ENCODE measurements around the gene MRAS. TPM values are rescaled to one million over a fixed set of nuclear protein-coding genes. Genes with fewer than 3 reads are reported as not detected.
A peak's percentile ranks its signal among the peaks of the same experiment; 100 is the strongest.

The MRAS gene
- total RNA-seq, 1 donor from 2014 or later: not detected

GRCh38 chr3:138435840-138436239 lies 87.5 kb downstream of the MRAS start:
- no peak overlapping the region for H3K27ac Mint-ChIP-seq
- H3K36me3 Mint-ChIP-seq (ENCODE audit: low read depth): no peaks in the 10 kb centered on the region
- DNase-seq: no peak
- peaks cover 60% of the 10 kb centered on the region for H3K27me3 Mint-ChIP-seq
- H3K4me1 Mint-ChIP-seq: peaks cover 7% of the 10 kb centered on the region
- intact Hi-C loops (cut with micrococcal nuclease): no loop called here
- peak overlapping the region; percentile 57 for H3K4me3 Mint-ChIP-seq
- H3K9me3 Mint-ChIP-seq: no peaks in the 10 kb centered on the region

- H3K27me3 Mint-ChIP-seq: peaks cover 49% of the 10 kb centered on the region
Observed at GRCh38 chr3:138437281-138437680, 88.9 kb downstream of the MRAS start.

GRCh38 chr3:138438896-138439295 lies 90.5 kb downstream of the MRAS start:
- intact Hi-C loops (cut with micrococcal nuclease): no loop called here
- no peaks in the 10 kb centered on the region for H3K9me3 Mint-ChIP-seq
- no peak for DNase-seq
- H3K36me3 Mint-ChIP-seq (ENCODE audit: low read depth): no peaks in the 10 kb centered on the region
- H3K4me1 Mint-ChIP-seq: peaks cover 4% of the 10 kb centered on the region
- H3K27ac Mint-ChIP-seq: no peak overlapping the region
- no peak overlapping the region for H3K4me3 Mint-ChIP-seq
- peaks cover 41% of the 10 kb centered on the region for H3K27me3 Mint-ChIP-seq

More at GRCh38 chr3:138437281-138437680, 88.9 kb downstream of the MRAS start:
- no peak for DNase-seq
- Mint-ChIP-seq H3K9me3 (no peaks in the 10 kb centered on the region), H3K4me1 (peaks cover 7% of the 10 kb centered on the region), H3K4me3 (no peak overlapping the region), H3K36me3 (ENCODE audit: low read depth) (no peaks in the 10 kb centered on the region), H3K27ac (no peak overlapping the region)
- intact Hi-C loops (cut with micrococcal nuclease): no loop called here

- Mint-ChIP-seq H3K4me1 (no peaks in the 10 kb centered on the region), H3K27ac (no peak overlapping the region), H3K27me3 (peaks cover 34% of the 10 kb centered on the region), H3K9me3 (no peaks in the 10 kb centered on the region), H3K4me3 (no peak overlapping the region), H3K36me3 (ENCODE audit: low read depth) (no peaks in the 10 kb centered on the region)
- DNase-seq: no peak
- intact Hi-C loops (cut with micrococcal nuclease): no loop called here
Observed at GRCh38 chr3:138439646-138440045, 91.3 kb downstream of the MRAS start.

GRCh38 chr3:138440121-138440521 lies 91.7 kb downstream of the MRAS start:
- Mint-ChIP-seq H3K4me1 (no peaks in the 10 kb centered on the region), H3K27ac (no peak overlapping the region), H3K27me3 (peaks cover 34% of the 10 kb centered on the region), H3K4me3 (no peak overlapping the region), H3K9me3 (no peaks in the 10 kb centered on the region), H3K36me3 (ENCODE audit: low read depth) (no peaks in the 10 kb centered on the region)
- intact Hi-C loops (cut with micrococcal nuclease): no loop called here
- no peak for DNase-seq

- Mint-ChIP-seq H3K27me3 (peaks cover 33% of the 10 kb centered on the region), H3K36me3 (ENCODE audit: low read depth) (no peaks in the 10 kb centered on the region), H3K27ac (no peak overlapping the region), H3K9me3 (no peaks in the 10 kb centered on the region), H3K4me1 (no peaks in the 10 kb centered on the region), H3K4me3 (no peak overlapping the region)
- no peak for DNase-seq
- intact Hi-C loops (cut with micrococcal nuclease): no loop called here
Observed at GRCh38 chr3:138440596-138440995, 92.2 kb downstream of the MRAS start.

- Mint-ChIP-seq H3K4me3 (no peak overlapping the region), H3K9me3 (no peaks in the 10 kb centered on the region)
- intact Hi-C loops (cut with micrococcal nuclease): no loop called here
Observed at GRCh38 chr3:138441256-138441655, 92.9 kb downstream of the MRAS start.

GRCh38 chr3:138441742-138442141 lies 93.4 kb downstream of the MRAS start:
- Mint-ChIP-seq H3K4me1 (no peaks in the 10 kb centered on the region), H3K27ac (no peak overlapping the region), H3K27me3 (peaks cover 23% of the 10 kb centered on the region), H3K4me3 (no peak overlapping the region), H3K9me3 (no peaks in the 10 kb centered on the region), H3K36me3 (ENCODE audit: low read depth) (no peaks in the 10 kb centered on the region)
- intact Hi-C loops (cut with micrococcal nuclease): no loop called here
- no peak for DNase-seq

More at GRCh38 chr3:138441256-138441655, 92.9 kb downstream of the MRAS start:
- DNase-seq: no peak
- H3K27ac Mint-ChIP-seq: no peak overlapping the region
- no peaks in the 10 kb centered on the region for H3K4me1 Mint-ChIP-seq
- no peaks in the 10 kb centered on the region for H3K36me3 Mint-ChIP-seq (ENCODE audit: low read depth)
- H3K27me3 Mint-ChIP-seq: peaks cover 26% of the 10 kb centered on the region

- intact Hi-C loops (cut with micrococcal nuclease): no loop called here
- no peaks in the 10 kb centered on the region for H3K36me3 Mint-ChIP-seq (ENCODE audit: low read depth)
- H3K9me3 Mint-ChIP-seq: no peaks in the 10 kb centered on the region
- no peak for DNase-seq
- H3K4me1 Mint-ChIP-seq: no peaks in the 10 kb centered on the region
- H3K4me3 Mint-ChIP-seq: no peak overlapping the region
- no peak overlapping the region for H3K27ac Mint-ChIP-seq
- H3K27me3 Mint-ChIP-seq: peaks cover 18% of the 10 kb centered on the region
Observed at GRCh38 chr3:138442433-138442832, 94.1 kb downstream of the MRAS start.

GRCh38 chr3:138443091-138443490 lies 94.7 kb downstream of the MRAS start:
- Mint-ChIP-seq H3K4me3 (no peak overlapping the region), H3K27me3 (peaks cover 13% of the 10 kb centered on the region), H3K27ac (no peak overlapping the region), H3K4me1 (no peaks in the 10 kb centered on the region), H3K36me3 (ENCODE audit: low read depth) (no peaks in the 10 kb centered on the region), H3K9me3 (no peaks in the 10 kb centered on the region)
- no peak for DNase-seq
- intact Hi-C loops (cut with micrococcal nuclease): no loop called here

- no peaks in the 10 kb centered on the region for H3K9me3 Mint-ChIP-seq
- H3K36me3 Mint-ChIP-seq (ENCODE audit: low read depth): no peaks in the 10 kb centered on the region
- H3K27ac Mint-ChIP-seq: no peak overlapping the region
- intact Hi-C loops (cut with micrococcal nuclease): no loop called here
- H3K4me3 Mint-ChIP-seq: no peak overlapping the region
- peaks cover 13% of the 10 kb centered on the region for H3K27me3 Mint-ChIP-seq
- no peak for DNase-seq
- no peaks in the 10 kb centered on the region for H3K4me1 Mint-ChIP-seq
Observed at GRCh38 chr3:138443521-138444503, 95.4 kb downstream of the MRAS start.

- Mint-ChIP-seq H3K4me1 (no peaks in the 10 kb centered on the region), H3K9me3 (no peaks in the 10 kb centered on the region), H3K36me3 (ENCODE audit: low read depth) (no peaks in the 10 kb centered on the region), H3K27me3 (peaks cover 7% of the 10 kb centered on the region), H3K27ac (no peak overlapping the region), H3K4me3 (no peak overlapping the region)
- intact Hi-C loops (cut with micrococcal nuclease): no loop called here
- DNase-seq: no peak
Observed at GRCh38 chr3:138445236-138445635, 96.9 kb downstream of the MRAS start.

- Mint-ChIP-seq H3K27me3 (peaks cover 7% of the 10 kb centered on the region), H3K9me3 (no peaks in the 10 kb centered on the region), H3K27ac (no peak overlapping the region), H3K4me1 (no peaks in the 10 kb centered on the region), H3K36me3 (ENCODE audit: low read depth) (no peaks in the 10 kb centered on the region), H3K4me3 (no peak overlapping the region)
- intact Hi-C loops (cut with micrococcal nuclease): no loop called here
- no peak for DNase-seq
Observed at GRCh38 chr3:138445654-138446053, 97.3 kb downstream of the MRAS start.

GRCh38 chr3:138448631-138449030 lies 100.3 kb downstream of the MRAS start:
- H3K9me3 Mint-ChIP-seq: no peaks in the 10 kb centered on the region
- H3K4me1 Mint-ChIP-seq: no peaks in the 10 kb centered on the region
- H3K27me3 Mint-ChIP-seq: peaks cover 4% of the 10 kb centered on the region
- no peak for DNase-seq
- intact Hi-C loops (cut with micrococcal nuclease): no loop called here
- H3K36me3 Mint-ChIP-seq (ENCODE audit: low read depth): no peaks in the 10 kb centered on the region
- no peak overlapping the region for H3K4me3 Mint-ChIP-seq
- no peak overlapping the region for H3K27ac Mint-ChIP-seq
